ENCODE measurements around the gene DSCAM.

GRCh38 chr21:40153351-40153750, 693.6 kb downstream of the DSCAM start:
- TF ChIP-seq CTCF (IDR thresholded peaks at IDR 0.05) (no peak), POLR2A (IDR thresholded peaks at IDR 0.05) (no peak)

Data from gastroesophageal sphincter (tissue), 3 donors.